GM10266 (cell line): ENCODE measurements around the gene SLC22A4.

Source experiments
- DNase-seq: peaks from one replicate; pipeline ENCODE4 v3.0.0; 2012; ENCODE audit errors: extremely low spot score
- CTCF ChIP-seq: IDR thresholded peaks from 2 replicates; pipeline ENCODE4 v1.5.1; 2012; ENCODE audit warnings: mild to moderate bottlenecking, low read depth; ENCODE audit not compliant: control insufficient read depth, insufficient read depth; ENCODE audit errors: missing control alignments

SLC22A4 gene

GRCh38 chr5:132271251-132272246, 22.6 kb upstream of the SLC22A4 start:
- TF ChIP-seq CTCF = peak; percentile 5

DNA sequence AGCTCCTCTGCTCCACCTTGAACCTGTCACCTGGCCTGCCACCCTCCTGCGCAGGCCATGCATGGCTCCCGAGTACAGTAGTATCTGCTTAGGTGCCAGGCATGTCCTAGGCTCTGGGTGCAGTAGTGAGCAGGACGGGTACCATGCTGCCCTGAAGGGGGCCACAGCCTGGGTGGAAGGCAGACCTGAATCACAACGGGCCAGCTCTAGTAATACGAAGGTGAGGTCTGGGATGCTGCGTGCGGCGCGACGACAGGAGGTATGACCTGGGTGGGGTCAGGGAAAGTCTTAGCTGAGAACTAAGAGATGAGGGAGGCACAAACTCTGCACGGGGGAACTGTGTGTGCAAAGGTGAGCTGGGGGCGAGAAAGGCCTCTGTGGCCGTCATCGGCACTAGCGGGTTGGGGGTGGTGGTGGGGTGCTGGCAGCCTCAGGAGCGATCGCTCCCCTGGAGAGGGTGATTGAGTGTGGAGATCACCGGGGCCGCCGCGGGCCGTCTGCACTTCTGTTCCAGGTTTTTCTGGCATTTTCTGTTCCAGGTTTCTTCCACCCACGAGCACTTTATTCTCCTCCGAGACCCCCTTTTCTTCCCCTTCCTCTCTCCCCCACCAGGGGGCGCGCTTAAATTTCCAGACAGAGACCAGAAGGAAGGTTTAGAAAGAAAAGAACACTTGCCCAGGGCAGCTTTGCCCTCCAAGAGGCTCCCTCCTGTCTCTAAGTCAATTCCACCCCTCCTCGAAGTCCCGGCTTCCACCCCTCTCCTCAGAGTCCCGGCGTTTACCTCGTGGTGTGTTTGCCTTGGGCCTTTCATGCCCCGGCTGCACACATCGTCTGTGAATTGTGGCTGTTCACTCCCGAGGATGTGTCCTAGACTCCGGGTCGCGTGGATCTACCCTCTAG, 21.6 kb upstream of the SLC22A4 start:
- peak; percentile 81 for TF ChIP-seq CTCF
- DNase-seq = peak; percentile 73

More at GRCh38 chr5:132271251-132272246, 22.6 kb upstream of the SLC22A4 start:
- DNase-seq = no peak

GRCh38 chr5:132273631-132274030, 20.6 kb upstream of the SLC22A4 start:
- DNase-seq = no peak
- no peak for TF ChIP-seq CTCF

DNA sequence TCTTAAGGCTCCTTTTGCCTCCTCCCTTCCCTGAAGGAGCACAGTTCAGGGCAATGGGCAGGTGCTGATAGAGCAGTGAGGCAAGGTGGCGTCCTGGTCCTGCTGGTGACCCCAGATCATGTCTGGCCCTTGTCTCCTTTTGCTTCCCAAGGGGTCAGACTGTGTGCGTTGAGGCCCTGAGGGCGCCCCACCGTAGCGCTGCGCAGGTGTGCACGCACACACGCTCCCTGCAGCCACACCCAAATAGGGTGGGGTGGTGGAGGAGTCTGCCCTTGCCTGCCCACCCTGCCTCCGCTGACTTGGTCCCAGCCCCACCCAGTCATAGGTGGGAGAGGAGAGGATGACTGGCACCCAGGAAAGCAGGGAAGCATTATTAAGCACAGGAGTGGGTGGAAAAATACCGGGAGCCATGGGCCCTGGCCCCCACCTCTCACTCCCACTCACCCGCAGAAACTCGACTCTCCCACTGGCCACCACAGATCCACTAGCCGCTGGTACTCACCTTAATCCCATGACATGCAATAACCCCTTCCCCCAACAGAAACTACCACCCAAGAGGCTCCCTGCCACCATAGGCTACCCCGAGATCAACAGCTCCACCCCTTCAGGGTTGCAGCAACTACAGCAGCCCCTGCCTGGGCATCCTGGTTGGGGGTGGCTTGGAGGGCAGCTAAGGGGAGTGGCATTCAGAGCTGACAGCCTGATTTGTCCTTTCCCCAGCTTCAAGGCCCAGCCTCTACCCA, 20.0 kb upstream of the SLC22A4 start:
- no peak for TF ChIP-seq CTCF
- DNase-seq = no peak

DNA sequence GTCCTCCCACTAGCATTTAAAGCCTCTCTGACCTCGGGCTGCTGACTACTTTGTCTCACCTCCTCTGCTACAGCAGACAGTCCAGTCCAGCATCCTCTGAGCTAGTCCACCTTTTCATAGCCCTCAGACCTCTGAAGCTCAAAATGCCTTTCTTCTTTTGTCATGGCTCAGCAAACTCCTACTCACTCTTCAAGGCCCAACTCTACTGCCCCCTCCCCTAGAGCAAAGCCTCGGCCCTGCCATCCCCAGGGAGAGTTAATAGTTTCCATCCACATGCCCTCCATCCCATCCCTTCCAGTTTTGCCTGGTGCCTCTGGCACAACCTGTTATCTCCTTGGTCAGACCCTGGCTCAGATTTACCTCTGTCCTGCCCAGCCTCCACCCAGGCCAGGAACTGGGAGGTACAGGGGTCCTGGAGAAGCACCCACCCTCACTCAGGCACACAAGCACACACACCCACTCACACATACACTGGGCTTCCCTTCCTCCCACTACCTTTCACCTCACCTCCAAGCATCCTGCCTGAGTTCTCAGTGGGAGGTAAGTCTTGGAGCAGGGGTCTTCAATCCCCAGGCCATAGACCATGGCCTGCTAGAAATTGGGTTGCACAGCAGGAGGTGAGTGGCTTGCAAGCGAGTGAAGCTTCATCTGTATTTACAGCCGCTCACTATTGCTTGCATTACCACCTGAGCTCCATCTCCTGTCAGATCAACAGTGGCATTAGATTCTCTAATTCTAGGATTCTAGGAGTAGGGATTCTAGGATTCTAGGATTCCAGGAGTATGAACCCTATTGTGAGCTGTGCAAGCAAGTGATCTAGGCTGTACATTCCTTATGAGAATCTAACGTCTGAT, 18.6 kb upstream of the SLC22A4 start:
- TF ChIP-seq CTCF = no peak
- DNase-seq = no peak

DNA sequence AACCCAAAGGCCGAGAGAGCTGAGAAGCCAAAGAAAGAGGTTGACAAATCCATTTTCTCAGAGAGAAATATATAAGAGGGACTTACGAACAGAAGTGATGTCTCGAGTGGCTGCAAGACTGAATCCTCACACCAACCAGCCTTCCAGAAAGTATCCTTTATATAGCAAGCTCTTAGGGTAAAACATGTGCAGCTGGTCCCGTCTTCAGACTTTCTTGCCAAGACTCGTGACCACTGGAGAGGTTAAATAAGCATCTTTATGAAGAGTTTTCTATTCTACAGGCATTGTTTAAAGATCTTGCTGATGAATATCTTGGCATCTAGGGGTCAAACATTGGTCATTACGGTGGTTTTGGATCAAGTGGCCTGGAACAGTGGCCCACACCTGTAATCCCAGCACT, 16.9 kb upstream of the SLC22A4 start:
- no peak for TF ChIP-seq CTCF

More for the DNA sequence above, 16.9 kb upstream of the SLC22A4 start:
- DNase-seq = no peak
